ENCODE results near the gene PHF21B. TPM values are rescaled to one million over a fixed set of nuclear protein-coding genes. Genes with fewer than 3 reads are reported as not detected.

The PHF21B gene
- total and polyA plus RNA-seq, 2 donors (not counting 3 experiments of a cell fraction or from before 2014, with no cell fraction given), result not detected

GRCh38 chr22:44974454-44974853 is 35.4 kb downstream of the PHF21B start:
- H3K9ac ChIP-seq (replicated peaks; ENCODE audit: extremely low read depth, insufficient read depth, low read length), result no peak overlapping the region
- intact Hi-C loops (cut with micrococcal nuclease) (no loop called here), dilution Hi-C loops (cut with MboI; ENCODE audit: extremely low pct_ligation_motif_present, low sequenced_read_pairs) (no loop called here)
- no peak overlapping the region for H3K4me2 ChIP-seq (ENCODE audit: insufficient read depth, low read length)
- BruUV-seq (replicated peaks), result no TSS peak
- CTCF ChIA-PET, result interaction anchor here (2.1 kb wide), 1 partner anchor 122 kb away, joined by 10 read pairs; no protein-coding TSS in a partner anchor
- no peaks in the 10 kb centered on the region for H3K9me3 ChIP-seq (replicated peaks; ENCODE audit: control insufficient read depth, insufficient read depth, low read length)
- no peak overlapping the region for H3K27ac ChIP-seq (ENCODE audit: insufficient read depth, low read depth, low read length)
- H3K4me3 ChIP-seq (replicated peaks in 1 of 3; ENCODE audit: insufficient read depth in 1 of 3, low read depth in 1 of 3, low read length in 3 of 3), result no peak overlapping the region
- H3K9me1 ChIP-seq (replicated peaks; ENCODE audit: control insufficient read depth, extremely low read depth, insufficient read depth, low read length), result no peaks in the 10 kb centered on the region
- H3K79me2 ChIP-seq (ENCODE audit: control insufficient read depth, insufficient read depth, low read length), result no peaks in the 10 kb centered on the region
- H2AFZ ChIP-seq (ENCODE audit: low read depth, low read length), result no peak overlapping the region
- no peaks in the 10 kb centered on the region for H3K36me3 ChIP-seq (ENCODE audit: control insufficient read depth in 2 of 2, extremely low read depth in 1 of 2, insufficient read depth in 2 of 2, low read length in 2 of 2)
- FAIRE-seq (no peak), DNase-seq (ENCODE audit: low read depth, low spot score) (no peak)
- H3K4me1 ChIP-seq (ENCODE audit: control insufficient read depth, extremely low read depth, insufficient read depth, low read length), result no peaks in the 10 kb centered on the region
- POLR2A ChIA-PET, result no interaction called here
- H4K20me1 ChIP-seq (replicated peaks; ENCODE audit: control insufficient read depth, extremely low read depth, insufficient read depth, low read length), result no peaks in the 10 kb centered on the region
- no peaks in the 10 kb centered on the region for H3K27me3 ChIP-seq (ENCODE audit: control insufficient read depth in 2 of 2, insufficient read depth in 2 of 2, low read length in 2 of 2)
- TF ChIP-seq EZH2 (IDR thresholded peaks at IDR 0.05; ENCODE audit: borderline replicate concordance, low read depth, low read length, severe bottlenecking), result no peak
- TF ChIP-seq, protein P1, sequence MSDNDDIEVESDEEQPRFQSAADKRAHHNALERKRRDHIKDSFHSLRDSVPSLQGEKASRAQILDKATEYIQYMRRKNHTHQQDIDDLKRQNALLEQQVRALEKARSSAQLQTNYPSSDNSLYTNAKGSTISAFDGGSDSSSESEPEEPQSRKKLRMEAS (IDR thresholded peaks at IDR 0.05; ENCODE audit: insufficient read depth, insufficient read length), result no peak
- no peak for TF ChIP-seq FOS (IDR thresholded peaks at IDR 0.05; ENCODE audit: borderline replicate concordance, insufficient read depth, low read length)
- no peak for TF ChIP-seq POLR2AphosphoS5 (IDR thresholded peaks at IDR 0.05; ENCODE audit: insufficient read depth, low read depth, low read length)
- TF ChIP-seq JUN (IDR thresholded peaks at IDR 0.05; ENCODE audit: borderline replicate concordance, insufficient read depth, insufficient read length, low read depth), result no peak
- TF ChIP-seq POLR2A (IDR thresholded peaks at IDR 0.05; ENCODE audit: low read depth, low read length), result no peak
- no peak for TF ChIP-seq MYC (IDR thresholded peaks at IDR 0.05; ENCODE audit: low read depth, low read length)
- TF ChIP-seq CTCF (IDR thresholded peaks at IDR 0.05; ENCODE audit: extremely low read depth in 1 of 2, insufficient read depth in 1 of 2, low read depth in 1 of 2, low read length in 2 of 2), result no peak
- TF ChIP-seq GATA2 (IDR thresholded peaks at IDR 0.05; ENCODE audit: insufficient read depth, insufficient read length, low read depth, low read length), result no peak
